CD1c-positive myeloid dendritic cell (primary cell): ENCODE data around the gene AAK1.

Experiments
- DNase-seq: peaks from one replicate; pipeline ENCODE4 v3.0.0-alpha.2; 2016; ENCODE audit errors: extremely low spot score

Gene AAK1

GRCh38 chr2:69539549-69539908 lies 104.0 kb downstream of the AAK1 start:
- no peak for DNase-seq

GRCh38 chr2:69538872-69539548 lies 104.5 kb downstream of the AAK1 start:
- no peak for DNase-seq

- no peak for DNase-seq
Measured at GRCh38 chr2:69538249-69538648, 105.3 kb downstream of the AAK1 start.

GRCh38 chr2:69535817-69536241 lies 107.7 kb downstream of the AAK1 start:
- peak; percentile 44 for DNase-seq

DNA sequence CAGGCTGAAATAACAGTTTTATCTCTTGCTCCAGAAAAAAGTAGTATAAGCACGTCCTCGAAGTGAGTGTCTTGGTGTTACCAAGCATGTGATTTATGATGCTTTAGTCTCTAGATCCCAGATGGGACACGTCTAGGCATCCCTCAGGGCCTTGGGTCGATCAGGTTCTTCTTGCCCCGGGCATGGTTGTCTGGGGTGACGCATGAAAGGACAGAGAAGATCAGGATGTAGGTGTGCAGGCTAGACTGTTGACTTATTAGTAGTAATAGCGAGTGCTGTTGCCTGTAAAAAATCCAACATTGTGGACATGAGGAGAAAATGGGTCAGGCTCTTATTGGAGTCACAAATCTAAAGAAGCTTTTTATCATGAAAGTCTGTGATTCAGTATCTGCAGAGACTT lies 112.4 kb downstream of the AAK1 start:
- no peak for DNase-seq

DNA sequence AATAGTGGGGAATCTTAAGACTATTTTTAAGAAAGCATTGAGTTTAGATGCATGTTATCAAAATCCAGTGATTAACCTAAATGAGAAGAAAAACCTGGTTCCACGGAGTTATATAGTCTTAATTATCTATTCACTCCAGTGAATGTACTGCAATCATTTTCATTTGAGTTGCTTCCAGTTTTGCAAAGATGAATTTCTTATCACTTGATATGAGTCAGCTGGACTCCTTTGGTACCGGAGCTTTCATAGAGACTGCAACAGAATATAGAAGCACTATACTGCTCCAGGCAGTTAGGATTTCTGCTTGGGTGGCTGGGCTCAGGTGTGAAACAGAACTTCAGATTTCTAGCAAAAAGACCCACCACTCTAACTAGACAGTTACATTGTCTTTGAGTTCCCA lies 114.1 kb downstream of the AAK1 start:
- DNase-seq, result no peak

DNA sequence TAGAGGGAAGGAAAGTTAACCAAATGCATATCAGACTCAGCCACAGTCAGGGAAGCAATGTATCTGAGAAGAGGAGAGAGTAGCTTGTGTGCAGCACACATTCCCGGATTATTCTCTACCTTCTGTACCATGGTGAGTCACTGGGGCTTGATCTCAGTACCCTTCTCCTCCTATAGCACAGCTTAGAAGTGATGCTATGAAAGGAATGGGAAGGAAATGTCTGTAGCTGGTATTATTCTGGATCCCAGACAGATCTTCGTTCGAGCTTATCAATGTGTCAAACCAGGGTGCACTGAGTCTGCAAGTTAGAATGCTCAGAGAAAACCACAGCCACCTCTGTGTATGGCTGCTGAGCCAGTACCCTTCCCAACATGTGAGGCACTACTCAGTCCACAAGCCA lies 118.3 kb downstream of the AAK1 start:
- DNase-seq, result no peak

GRCh38 chr2:69524799-69525198 lies 118.7 kb downstream of the AAK1 start:
- no peak for DNase-seq

DNA sequence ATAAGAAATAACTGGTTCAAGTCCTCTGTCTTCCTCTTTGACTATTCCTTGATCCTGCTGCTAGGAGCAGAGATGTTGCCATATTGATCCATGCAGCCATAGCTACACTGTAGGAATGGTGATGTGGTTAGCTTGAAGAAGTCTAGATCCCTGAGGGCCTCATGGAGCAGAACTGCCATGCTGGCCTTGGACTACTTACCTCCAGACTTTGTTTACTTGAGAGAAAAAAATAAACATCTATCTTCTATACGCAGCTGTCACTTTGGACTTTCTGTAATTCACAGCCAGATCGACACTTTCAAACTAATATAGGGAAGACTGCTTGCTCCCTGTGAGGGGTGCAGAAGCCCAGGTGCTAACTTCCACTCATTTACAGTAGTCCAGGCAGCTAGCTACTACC lies 121.8 kb downstream of the AAK1 start:
- DNase-seq, result no peak

GRCh38 chr2:69518841-69519240 lies 124.7 kb downstream of the AAK1 start:
- no peak for DNase-seq

- no peak for DNase-seq
Measured at GRCh38 chr2:69517410-69517809, 126.1 kb downstream of the AAK1 start.

- DNase-seq, result no peak
Measured at GRCh38 chr2:69514819-69515218, 128.7 kb downstream of the AAK1 start.

GRCh38 chr2:69514406-69514805 lies 129.1 kb downstream of the AAK1 start:
- DNase-seq, result no peak

- DNase-seq, result no peak
Measured at GRCh38 chr2:69512446-69512845, 131.1 kb downstream of the AAK1 start.

DNA sequence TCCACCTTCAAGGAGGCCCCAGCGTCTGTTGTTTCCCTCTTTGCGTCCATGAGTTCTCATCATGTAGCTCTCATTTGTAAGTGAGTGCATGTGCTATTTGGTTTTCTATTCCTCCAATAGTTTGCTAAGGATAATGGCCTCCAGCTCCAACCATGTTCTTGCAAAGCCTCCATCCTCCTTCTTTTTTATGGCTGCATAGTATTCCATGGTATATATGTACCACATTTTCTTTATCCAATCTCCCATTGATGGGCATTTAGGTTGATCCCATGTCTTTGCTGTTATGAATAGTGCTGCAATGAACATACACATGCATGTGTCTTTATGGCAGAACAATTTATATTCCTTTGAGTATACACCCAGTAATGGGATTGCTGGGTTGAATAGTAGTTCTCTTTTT lies 133.3 kb downstream of the AAK1 start:
- no peak for DNase-seq

DNA sequence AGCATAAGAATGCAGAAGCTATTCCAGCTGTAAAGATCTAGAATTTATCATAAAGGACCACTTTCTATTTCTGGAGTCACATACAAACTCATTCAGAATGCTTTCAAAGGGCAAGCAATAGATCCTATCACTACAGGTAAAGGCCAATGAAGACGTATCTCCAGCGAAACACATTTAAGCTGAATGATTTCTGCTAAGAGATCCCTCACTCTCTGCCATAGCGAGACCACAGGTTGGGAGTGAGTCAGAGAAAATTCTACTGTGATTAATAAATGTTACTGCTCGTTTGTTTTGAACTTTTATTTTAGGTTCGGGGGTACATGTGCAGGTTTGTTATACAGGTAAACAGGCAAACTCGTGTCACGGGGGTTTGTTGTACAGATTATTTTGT lies 133.8 kb downstream of the AAK1 start:
- no peak for DNase-seq

GRCh38 chr2:69509011-69509749 lies 134.4 kb downstream of the AAK1 start:
- DNase-seq, result peak; percentile 9

- DNase-seq, result peak; percentile 68
Measured at GRCh38 chr2:69505710-69506109, 137.8 kb downstream of the AAK1 start.

DNA sequence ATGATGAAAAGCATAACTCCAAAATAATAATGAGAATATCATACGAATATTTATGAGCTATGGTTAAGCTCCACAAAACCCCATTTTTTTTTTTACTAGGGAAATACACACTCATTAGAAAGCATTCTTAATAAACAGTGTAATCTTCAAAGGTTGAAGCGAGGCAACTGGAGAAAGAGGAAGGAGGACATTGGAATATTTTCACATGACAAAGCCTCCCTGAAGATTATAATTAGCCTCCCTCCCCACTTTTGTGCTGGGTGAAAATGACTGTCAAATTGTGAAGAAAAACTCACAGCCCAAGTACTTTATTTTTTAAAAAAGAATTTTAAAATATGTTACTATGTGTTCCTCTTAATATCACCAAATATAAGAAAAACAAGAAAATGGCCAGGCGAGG lies 142.2 kb downstream of the AAK1 start:
- peak; percentile 11 for DNase-seq

DNA sequence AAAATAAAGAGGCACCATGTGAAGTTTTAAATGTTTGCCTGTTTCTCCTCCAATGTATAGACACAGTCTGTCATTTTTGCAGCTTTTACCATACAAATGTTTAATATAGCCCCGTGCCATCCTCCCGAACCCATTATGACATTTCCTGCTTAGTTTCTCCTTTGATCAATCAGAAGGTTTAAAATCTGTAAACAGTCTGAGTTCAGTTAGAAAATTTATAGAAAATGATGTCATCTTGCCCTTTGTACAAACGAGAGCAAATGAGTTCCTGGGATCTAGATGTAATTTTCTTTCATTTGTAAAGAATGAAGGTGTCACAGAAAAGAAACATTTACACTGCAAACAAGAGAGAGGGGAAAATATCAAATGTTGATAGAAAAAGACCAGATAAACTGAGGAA lies 143.6 kb downstream of the AAK1 start:
- DNase-seq, result no peak

GRCh38 chr2:69499242-69499641 lies 144.3 kb downstream of the AAK1 start:
- DNase-seq, result peak; percentile 55

GRCh38 chr2:69495861-69496260 lies 147.7 kb downstream of the AAK1 start:
- DNase-seq, result no peak

DNA sequence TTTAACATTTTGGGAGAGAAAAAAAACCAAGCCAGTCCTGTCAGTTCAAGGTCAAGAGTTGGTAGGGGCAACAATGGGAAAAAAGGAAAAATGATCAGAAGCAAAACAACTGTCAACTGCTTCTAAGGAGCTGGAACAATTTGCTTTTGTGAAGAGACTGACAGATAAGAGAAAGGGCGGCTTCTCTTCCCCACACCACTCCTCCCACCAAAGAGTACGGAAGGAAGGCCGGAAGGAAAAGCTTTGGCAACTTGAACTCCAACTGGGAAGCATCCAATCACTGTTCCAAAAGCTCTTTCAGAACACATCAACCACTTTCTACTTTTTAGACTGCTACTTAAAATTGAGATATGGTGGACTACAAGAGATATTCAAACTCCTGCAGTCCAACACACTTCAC lies 148.5 kb downstream of the AAK1 start:
- no peak for DNase-seq

GRCh38 chr2:69494126-69494525 lies 149.4 kb downstream of the AAK1 start:
- DNase-seq, result no peak
